Fibroblast of villous mesenchyme (primary cell): ENCODE data around the gene CLC. TPM values are rescaled to one million over a fixed set of nuclear protein-coding genes. Genes with fewer than 3 reads are reported as not detected.

ENCODE experiments used
- DNase-seq: peaks from one replicate; pipeline ENCODE4 v3.0.0-alpha.2; 2010; ENCODE audit warnings: low read depth
- H3K4me3 ChIP-seq: 2 replicates; pipeline ENCODE4 v1.5.1; 2011; ENCODE audit warnings: low read depth, mild to moderate bottlenecking, low read length
- CTCF ChIP-seq: IDR thresholded peaks from 2 replicates; pipeline ENCODE4 v1.5.1; 2012; ENCODE audit warnings: low read depth, mild to moderate bottlenecking, low read length; ENCODE audit not compliant: insufficient read depth
- total RNA-seq: library from RNA; depleted of rRNA; stranded (reverse); fragments of >200 nt; gene quantifications from 2 replicates; pipeline ENCODE4 v1.2.3, GENCODE V29; 2012

CLC gene
- total RNA-seq, 1 donor = not detected

DNA sequence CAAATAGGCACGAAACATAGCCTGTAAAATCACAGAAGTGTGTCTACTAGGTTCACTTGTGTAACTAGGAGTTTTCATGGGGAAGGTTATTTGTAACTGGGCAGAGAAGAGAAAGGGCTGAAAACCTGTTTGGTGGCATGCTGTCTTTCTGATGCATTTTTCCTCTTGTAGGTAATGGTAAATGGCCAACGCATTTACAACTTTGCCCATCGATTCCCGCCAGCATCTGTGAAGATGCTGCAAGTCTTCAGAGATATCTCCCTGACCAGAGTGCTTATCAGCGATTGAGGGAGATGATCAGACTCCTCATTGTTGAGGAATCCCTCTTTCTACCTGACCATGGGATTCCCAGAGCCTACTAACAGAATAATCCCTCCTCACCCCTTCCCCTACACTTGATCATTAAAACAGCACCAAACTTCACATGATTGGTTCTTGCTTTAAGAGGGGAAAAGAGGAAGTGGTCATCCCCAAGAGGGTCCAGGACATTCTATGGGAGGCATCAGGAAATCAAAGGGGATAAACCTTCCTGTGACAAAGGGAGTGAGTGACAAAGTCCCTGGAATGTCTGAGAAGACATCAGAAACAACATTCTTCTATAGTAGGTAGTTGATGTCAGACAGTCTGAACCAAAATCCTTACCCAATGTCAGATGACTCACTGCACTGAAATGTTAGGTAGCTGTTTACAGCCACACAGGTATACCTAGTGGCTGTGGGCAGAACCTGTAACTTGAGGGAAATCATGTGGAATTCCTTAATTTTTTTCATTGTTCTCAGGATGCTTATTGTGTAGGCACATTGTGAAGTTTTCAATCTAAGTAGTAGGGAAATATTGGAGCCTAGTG, 28.6 kb downstream of the CLC start:
- no peak for DNase-seq
- TF ChIP-seq CTCF = no peak
- no peak overlapping the region for H3K4me3 ChIP-seq

GRCh38 chr19:39708594-39708993, 29.2 kb downstream of the CLC start:
- no peak overlapping the region for H3K4me3 ChIP-seq
- no peak for TF ChIP-seq CTCF
- DNase-seq = no peak

GRCh38 chr19:39705578-39706188, 32.1 kb downstream of the CLC start:
- no peak overlapping the region for H3K4me3 ChIP-seq
- no peak for DNase-seq
- no peak for TF ChIP-seq CTCF

DNA sequence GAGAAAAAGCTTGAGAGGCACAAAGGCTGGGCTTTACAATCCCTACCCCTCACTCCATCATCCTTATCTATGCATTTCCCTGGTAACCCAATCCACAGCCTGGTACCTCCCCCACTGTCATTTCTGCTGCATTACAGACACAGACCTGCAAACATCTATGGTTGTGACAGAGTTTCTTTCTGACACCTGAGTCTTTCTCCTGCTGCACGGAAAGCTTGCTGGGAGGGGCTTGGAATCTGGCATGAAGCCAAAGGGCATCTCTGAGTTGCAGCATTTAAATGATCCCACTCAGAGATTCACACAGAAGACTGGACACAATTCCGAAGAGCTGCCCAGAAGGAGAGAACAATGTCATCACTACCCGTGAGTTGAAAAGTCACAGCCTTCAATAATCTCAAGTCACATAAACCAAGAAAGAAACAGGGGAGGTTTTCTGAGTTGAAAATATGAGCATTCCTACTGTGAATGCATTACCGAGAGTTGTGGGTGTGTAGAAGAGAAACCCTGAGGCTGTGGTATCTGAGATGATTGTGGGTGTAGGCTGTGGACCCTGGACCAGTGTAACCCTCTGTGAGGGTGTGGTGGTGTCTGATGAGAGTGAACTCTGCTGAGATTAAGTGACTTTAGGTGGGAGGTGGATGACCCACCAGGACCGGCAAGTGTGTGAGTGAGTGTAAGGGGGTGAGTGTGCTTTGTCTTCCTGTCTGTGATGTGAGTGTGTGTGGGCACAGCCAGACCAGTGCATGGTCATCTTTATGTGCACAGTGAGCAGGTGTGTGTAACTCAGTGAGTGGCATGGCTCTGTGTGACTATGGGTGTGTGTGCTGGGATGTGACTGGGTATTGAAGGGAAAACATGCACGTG, 33.4 kb downstream of the CLC start, which contains the start of gene LGALS14:
TSS of gene LGALS14 (plus strand) at position 301 of the 864 bp plus-strand sequence. CDS start at position 349, 48 bp downstream.
- no peak within 1 kb of the TSS for H3K4me3 ChIP-seq
- TF ChIP-seq CTCF = no peak
- DNase-seq = no peak

DNA sequence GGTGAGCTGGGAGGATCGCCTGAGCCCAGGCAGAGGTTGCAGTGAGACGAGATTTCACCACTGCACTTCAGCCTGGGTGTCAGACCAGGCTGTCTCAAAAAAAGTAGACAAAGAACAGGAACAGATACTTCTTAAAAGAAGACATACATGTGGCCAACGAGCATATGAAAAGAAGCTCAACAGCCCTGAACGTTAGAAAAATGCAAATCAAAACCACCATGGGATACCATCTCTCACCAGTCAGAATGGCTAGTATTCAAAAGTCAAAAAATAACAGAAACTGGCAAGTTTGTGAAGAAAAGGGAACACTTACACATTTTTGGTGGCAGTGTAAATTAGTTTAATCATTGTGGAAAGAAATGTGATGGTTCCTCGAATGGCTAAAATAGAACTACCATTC, 36.5 kb downstream of the CLC start:
- TF ChIP-seq CTCF = no peak
- DNase-seq = no peak
- no peak overlapping the region for H3K4me3 ChIP-seq

DNA sequence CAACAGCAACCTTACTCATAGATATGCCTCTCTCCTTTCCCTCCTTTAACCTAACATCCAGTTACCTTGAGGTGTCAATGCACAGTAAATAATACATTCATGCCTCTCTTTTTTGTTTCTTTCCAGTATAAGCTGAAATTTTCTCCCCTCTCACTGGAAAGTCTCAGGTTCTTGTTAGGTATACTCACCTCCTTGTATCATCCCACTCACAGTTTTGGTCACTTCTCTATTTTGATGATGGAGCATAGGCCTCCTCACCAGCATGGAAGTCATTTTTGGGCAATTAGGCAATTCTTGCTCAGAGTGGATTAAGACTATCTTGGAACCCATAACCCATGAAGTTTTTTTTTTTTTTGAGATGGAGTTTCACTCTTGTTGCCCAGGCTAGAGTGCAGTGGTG, 39.3 kb downstream of the CLC start:
- no peak for DNase-seq
- no peak for TF ChIP-seq CTCF
- H3K4me3 ChIP-seq = no peak overlapping the region
